H9 (cell line): ENCODE results near the gene MGAT5. TPM values are rescaled to one million over a fixed set of nuclear protein-coding genes. Genes with fewer than 3 reads are reported as not detected.

ENCODE experiments used
- DNase-seq: peaks from one replicate; pipeline ENCODE4 v3.0.0-alpha.2; 2017
- H2AFZ ChIP-seq: one replicate; pipeline ENCODE4 v1.6.1; 2013; ENCODE audit warnings: mild to moderate bottlenecking, low read length, control low read depth, moderate library complexity
- H2AK5ac ChIP-seq: 2 replicates; pipeline ENCODE4 v1.6.1; 2013; ENCODE audit warnings: low read length, control low read depth, mixed read lengths; ENCODE audit not compliant: insufficient read length
- H2BK120ac ChIP-seq: one replicate; pipeline ENCODE4 v1.6.1; 2013; ENCODE audit warnings: low read depth, mild to moderate bottlenecking, low read length, control low read depth, inconsistent platforms; ENCODE audit not compliant: poor library complexity, severe bottlenecking
- H2BK12ac ChIP-seq: 2 replicates; pipeline ENCODE4 v1.6.1; 2013; ENCODE audit warnings: low read length, control low read depth, mixed read lengths, low read depth; ENCODE audit not compliant: insufficient read length
- H2BK15ac ChIP-seq: 2 replicates; pipeline ENCODE4 v1.6.1; 2013; ENCODE audit warnings: low read depth, low read length, control low read depth
- H2BK20ac ChIP-seq: one replicate; pipeline ENCODE4 v1.6.1; 2013; ENCODE audit warnings: low read depth, mild to moderate bottlenecking, low read length, control low read depth, inconsistent platforms; ENCODE audit not compliant: poor library complexity, severe bottlenecking
- H2BK5ac ChIP-seq: 2 replicates; pipeline ENCODE4 v1.6.1; 2013; ENCODE audit warnings: low read length, control low read depth, mixed read lengths; ENCODE audit not compliant: insufficient read length
- H3K14ac ChIP-seq: 2 replicates; pipeline ENCODE4 v1.6.1; 2013; ENCODE audit warnings: low read length, control low read depth; ENCODE audit not compliant: insufficient read depth
- H3K18ac ChIP-seq: 2 replicates; pipeline ENCODE4 v1.6.1; 2013; ENCODE audit warnings: low read depth, mild to moderate bottlenecking, mixed read lengths, low read length, control low read depth; ENCODE audit not compliant: insufficient read length
- H3K23ac ChIP-seq: 2 replicates; pipeline ENCODE4 v1.6.1; 2013; ENCODE audit warnings: low read length, control low read depth, mixed read lengths, low read depth; ENCODE audit not compliant: insufficient read length
- H3K23me2 ChIP-seq: 2 replicates; pipeline ENCODE4 v1.6.1; 2013; ENCODE audit warnings: low read depth, mild to moderate bottlenecking, mixed read lengths, low read length, control low read depth; ENCODE audit not compliant: insufficient read length, poor library complexity, severe bottlenecking
- H3K27ac ChIP-seq: 2 replicates; pipeline ENCODE4 v1.5.1; 2013; ENCODE audit warnings: low read length, control low read depth, mixed read lengths, low read depth; ENCODE audit not compliant: insufficient read length
- H3K27me3 ChIP-seq: 2 replicates; pipeline ENCODE4 v1.6.1; 2013; ENCODE audit warnings: low read length, control low read depth, inconsistent platforms; ENCODE audit not compliant: insufficient read depth
- H3K4ac ChIP-seq: 2 replicates; pipeline ENCODE4 v1.6.1; 2013; ENCODE audit warnings: low read depth, mild to moderate bottlenecking, control low read depth, inconsistent platforms, low read length, moderate library complexity
- H3K4me1 ChIP-seq: 2 replicates; pipeline ENCODE4 v1.6.1; 2013; ENCODE audit warnings: low read length, control low read depth, inconsistent platforms; ENCODE audit not compliant: insufficient read depth
- H3K4me2 ChIP-seq: 2 replicates; pipeline ENCODE4 v1.6.1; 2013; ENCODE audit warnings: low read length, control low read depth, mixed read lengths; ENCODE audit not compliant: insufficient read length, insufficient read depth
- H3K56ac ChIP-seq: 2 replicates; pipeline ENCODE4 v1.6.1; 2013; ENCODE audit warnings: low read depth, mild to moderate bottlenecking, mixed read lengths, low read length, control low read depth; ENCODE audit not compliant: insufficient read length
- H3K79me1 ChIP-seq: 2 replicates; pipeline ENCODE4 v1.6.1; 2013; ENCODE audit warnings: low read depth, mild to moderate bottlenecking, moderate library complexity, low read length, control low read depth, inconsistent platforms; ENCODE audit not compliant: insufficient read depth, poor library complexity, severe bottlenecking
- H3K79me2 ChIP-seq: 2 replicates; pipeline ENCODE4 v1.6.1; 2013; ENCODE audit warnings: low read length, control low read depth, inconsistent platforms; ENCODE audit not compliant: insufficient read depth
- H3K9ac ChIP-seq: 2 replicates; pipeline ENCODE4 v1.6.1; 2013; ENCODE audit warnings: low read length, control low read depth, mixed read lengths; ENCODE audit not compliant: insufficient read length; ENCODE audit errors: extremely low read depth
- H3K9me3 ChIP-seq: one replicate; pipeline ENCODE4 v1.6.1; 2013; ENCODE audit warnings: low read depth, low read length, inconsistent platforms; ENCODE audit not compliant: control insufficient read depth
- H3T11ph ChIP-seq: one replicate; pipeline ENCODE4 v1.6.1; 2013; ENCODE audit warnings: mild to moderate bottlenecking, low read length, control low read depth, inconsistent platforms
- H4K20me1 ChIP-seq: one replicate; pipeline ENCODE4 v1.6.1; 2013; ENCODE audit not compliant: control insufficient read depth, insufficient read length, insufficient read depth
- H4K5ac ChIP-seq: 2 replicates; pipeline ENCODE4 v1.6.1; 2013; ENCODE audit warnings: low read depth, mild to moderate bottlenecking, mixed read lengths, low read length, control low read depth; ENCODE audit not compliant: insufficient read length
- H4K8ac ChIP-seq: replicated peaks from 2 replicates; pipeline ENCODE4 v1.6.1; 2013; ENCODE audit warnings: low read length, control low read depth, mixed read lengths, low read depth; ENCODE audit not compliant: insufficient read length
- H4K91ac ChIP-seq: 2 replicates; pipeline ENCODE4 v1.6.1; 2013; ENCODE audit warnings: low read depth, mild to moderate bottlenecking, moderate library complexity, mixed read lengths, low read length, control low read depth; ENCODE audit not compliant: insufficient read length
- H3K27ac Mint-ChIP-seq, 3 experiments: 2 replicates in 2 of 3; 3 replicates in 1 of 3; pipeline ENCODE4 v1.8.0; 2020 to 2021; ENCODE audit warnings: mixed read lengths in 3 of 3, mild to moderate bottlenecking in 1 of 3, moderate library complexity in 1 of 3
- H3K27me3 Mint-ChIP-seq: 2 replicates; pipeline ENCODE4 v1.8.0; 2021; ENCODE audit warnings: low read depth, mild to moderate bottlenecking, moderate library complexity, mixed read lengths
- H3K36me3 Mint-ChIP-seq, 3 experiments: 2 replicates in 2 of 3; 3 replicates in 1 of 3; pipeline ENCODE4 v1.8.0; 2020 to 2021; ENCODE audit warnings: low read depth in 3 of 3, mixed read lengths in 3 of 3; ENCODE audit not compliant: insufficient read depth in 1 of 3
- H3K4me1 Mint-ChIP-seq, 2 experiments: 2 replicates each; pipeline ENCODE4 v1.8.0; 2020; ENCODE audit warnings: mixed read lengths in 2 of 2
- H3K4me3 Mint-ChIP-seq, 2 experiments: 2 replicates in 1 of 2; 3 replicates in 1 of 2; pipeline ENCODE4 v1.8.0; 2020 to 2021; ENCODE audit warnings: mild to moderate bottlenecking in 2 of 2, mixed read lengths in 2 of 2, moderate library complexity in 1 of 2
- H3K9me3 Mint-ChIP-seq, 2 experiments: 2 replicates in 1 of 2; 3 replicates in 1 of 2; pipeline ENCODE4 v1.8.0; 2020; ENCODE audit warnings: mild to moderate bottlenecking in 2 of 2, mixed read lengths in 2 of 2, moderate library complexity in 1 of 2
- WGBS: extraction: QIAGEN DNeasy Blood & Tissue Kit; methylation state at CpG from one replicate; pipeline ENCODE4 v1.1.7; 2013; ENCODE audit warnings: missing lambda C conversion rate, low lambda C conversion rate, mixed read lengths; ENCODE audit not compliant: insufficient read length; ENCODE audit errors: extremely low coverage; 5-methylcytosine and 5-hydroxymethylcytosine counted together
- total RNA-seq: library from RNA; stranded (reverse); gene quantifications from 2 replicates; pipeline ENCODE4 v1.2.1, GENCODE V29; 2021
- TF ChIP-seq, protein P1 (sequence below): fragments of 200-600 bp; sonication (generic); conservative IDR thresholded peaks from 3 replicates; pipeline ENCODE4 v1.8.0; 2021; ENCODE audit warnings: antibody characterized with exemption, mild to moderate bottlenecking

Gene MGAT5
- total RNA-seq, 1 experiment from 2014 or later: 25.7 TPM

- Mint-ChIP-seq H3K4me3 (no peak overlapping the region), H3K27ac (no peak overlapping the region), H3K27me3 (no peaks in the 10 kb centered on the region), H3K36me3 (peaks cover 7 to 13% (median 13%) of the 10 kb centered on the region in 3 experiments; a peak in 6 of 7 replicates), H3K4me1 (peaks cover 10 to 14% of the 10 kb centered on the region in 2 experiments; a peak in 3 of 4 replicates), H3K9me3 (no peaks in the 10 kb centered on the region)
- H3K18ac ChIP-seq: no peak overlapping the region
- H2BK12ac ChIP-seq: no peak overlapping the region
- no peaks in the 10 kb centered on the region for H3K23me2 ChIP-seq
- no peak overlapping the region for H4K5ac ChIP-seq
- H2AFZ ChIP-seq: no peak overlapping the region
- H3K4me1 ChIP-seq: no peaks in the 10 kb centered on the region
- H3K79me1 ChIP-seq: no peaks in the 10 kb centered on the region
- no CpG with 5 or more reads among the region's 15 CpGs for WGBS
- DNase-seq: no peak
- no peak overlapping the region for H2AK5ac ChIP-seq
- TF ChIP-seq, protein P1, sequence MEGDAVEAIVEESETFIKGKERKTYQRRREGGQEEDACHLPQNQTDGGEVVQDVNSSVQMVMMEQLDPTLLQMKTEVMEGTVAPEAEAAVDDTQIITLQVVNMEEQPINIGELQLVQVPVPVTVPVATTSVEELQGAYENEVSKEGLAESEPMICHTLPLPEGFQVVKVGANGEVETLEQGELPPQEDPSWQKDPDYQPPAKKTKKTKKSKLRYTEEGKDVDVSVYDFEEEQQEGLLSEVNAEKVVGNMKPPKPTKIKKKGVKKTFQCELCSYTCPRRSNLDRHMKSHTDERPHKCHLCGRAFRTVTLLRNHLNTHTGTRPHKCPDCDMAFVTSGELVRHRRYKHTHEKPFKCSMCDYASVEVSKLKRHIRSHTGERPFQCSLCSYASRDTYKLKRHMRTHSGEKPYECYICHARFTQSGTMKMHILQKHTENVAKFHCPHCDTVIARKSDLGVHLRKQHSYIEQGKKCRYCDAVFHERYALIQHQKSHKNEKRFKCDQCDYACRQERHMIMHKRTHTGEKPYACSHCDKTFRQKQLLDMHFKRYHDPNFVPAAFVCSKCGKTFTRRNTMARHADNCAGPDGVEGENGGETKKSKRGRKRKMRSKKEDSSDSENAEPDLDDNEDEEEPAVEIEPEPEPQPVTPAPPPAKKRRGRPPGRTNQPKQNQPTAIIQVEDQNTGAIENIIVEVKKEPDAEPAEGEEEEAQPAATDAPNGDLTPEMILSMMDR: no peak
- H3K14ac ChIP-seq: no peak overlapping the region
- H3K23ac ChIP-seq: no peak overlapping the region
- no peaks in the 10 kb centered on the region for H4K20me1 ChIP-seq
- no peak overlapping the region for H3T11ph ChIP-seq
- no peaks in the 10 kb centered on the region for H3K9me3 ChIP-seq
- no peaks in the 10 kb centered on the region for H3K79me2 ChIP-seq
- H4K8ac ChIP-seq: no peak overlapping the region
- no peak overlapping the region for H2BK120ac ChIP-seq
- H3K27me3 ChIP-seq: no peaks in the 10 kb centered on the region
- H3K9ac ChIP-seq: no peak overlapping the region
- H4K91ac ChIP-seq: no peak overlapping the region
- no peak overlapping the region for H3K56ac ChIP-seq
- no peak overlapping the region for H2BK15ac ChIP-seq
- H2BK5ac ChIP-seq: no peak overlapping the region
- no peak overlapping the region for H3K27ac ChIP-seq
- no peak overlapping the region for H3K4ac ChIP-seq
- H3K4me2 ChIP-seq: no peak overlapping the region
- H2BK20ac ChIP-seq: no peak overlapping the region
Observed at GRCh38 chr2:134449751-134450513, 196.1 kb downstream of the MGAT5 start.
